Panc1 (cell line): ENCODE measurements around the gene PAPSS1.

Experiments
- POLR2AphosphoS5 ChIP-seq: IDR thresholded peaks from 2 replicates; pipeline ENCODE4 v1.6.1; 2012; ENCODE audit warnings: mild to moderate bottlenecking, low read depth, low read length, moderate library complexity
- REST ChIP-seq, 2 experiments: IDR thresholded peaks; 2 replicates each; pipeline ENCODE4 v1.6.1; 2011 to 2012; ENCODE audit warnings: low read depth in 2 of 2, control low read depth in 1 of 2, low read length in 1 of 2, mild to moderate bottlenecking in 1 of 2, moderate library complexity in 1 of 2; ENCODE audit not compliant: insufficient read depth in 1 of 2
- SIN3A ChIP-seq: IDR thresholded peaks from 2 replicates; pipeline ENCODE4 v1.6.1; 2012; ENCODE audit warnings: low read depth, mild to moderate bottlenecking, low read length, moderate library complexity, borderline replicate concordance; ENCODE audit not compliant: insufficient read depth
- TCF7L2 ChIP-seq: IDR thresholded peaks from 2 replicates; pipeline ENCODE4 v1.6.1; 2011; ENCODE audit warnings: mild to moderate bottlenecking, low read depth, low read length, inconsistent platforms
- TF ChIP-seq, protein P1 (sequence below): fragments of 450-650 bp; IDR thresholded peaks from 2 replicates; pipeline ENCODE4 v1.5.1; 2017; ENCODE audit warnings: mild to moderate bottlenecking

DNA sequence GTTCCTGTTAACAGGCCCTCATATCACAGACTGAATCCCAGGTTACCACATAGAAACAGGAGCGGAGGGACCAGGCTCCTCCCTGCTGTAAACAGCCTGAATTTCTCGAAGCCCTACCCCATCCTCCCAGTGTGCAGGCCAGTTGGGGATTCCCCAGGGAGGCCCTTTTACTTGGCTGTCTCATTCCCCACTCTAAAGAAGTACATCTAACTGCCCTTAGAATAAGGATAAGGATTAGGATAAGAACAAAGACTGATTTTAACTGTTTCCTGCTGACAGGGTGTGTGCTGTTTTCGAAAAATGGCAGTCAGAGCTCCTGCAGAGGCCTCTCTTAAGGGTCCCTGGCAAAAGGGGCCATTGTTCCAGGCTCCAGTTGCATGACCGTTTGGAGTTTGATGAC lies 133.7 kb downstream of the PAPSS1 start:
- TF ChIP-seq, protein P1, sequence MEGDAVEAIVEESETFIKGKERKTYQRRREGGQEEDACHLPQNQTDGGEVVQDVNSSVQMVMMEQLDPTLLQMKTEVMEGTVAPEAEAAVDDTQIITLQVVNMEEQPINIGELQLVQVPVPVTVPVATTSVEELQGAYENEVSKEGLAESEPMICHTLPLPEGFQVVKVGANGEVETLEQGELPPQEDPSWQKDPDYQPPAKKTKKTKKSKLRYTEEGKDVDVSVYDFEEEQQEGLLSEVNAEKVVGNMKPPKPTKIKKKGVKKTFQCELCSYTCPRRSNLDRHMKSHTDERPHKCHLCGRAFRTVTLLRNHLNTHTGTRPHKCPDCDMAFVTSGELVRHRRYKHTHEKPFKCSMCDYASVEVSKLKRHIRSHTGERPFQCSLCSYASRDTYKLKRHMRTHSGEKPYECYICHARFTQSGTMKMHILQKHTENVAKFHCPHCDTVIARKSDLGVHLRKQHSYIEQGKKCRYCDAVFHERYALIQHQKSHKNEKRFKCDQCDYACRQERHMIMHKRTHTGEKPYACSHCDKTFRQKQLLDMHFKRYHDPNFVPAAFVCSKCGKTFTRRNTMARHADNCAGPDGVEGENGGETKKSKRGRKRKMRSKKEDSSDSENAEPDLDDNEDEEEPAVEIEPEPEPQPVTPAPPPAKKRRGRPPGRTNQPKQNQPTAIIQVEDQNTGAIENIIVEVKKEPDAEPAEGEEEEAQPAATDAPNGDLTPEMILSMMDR = no peak
- no peak for TF ChIP-seq POLR2AphosphoS5
- no peak for TF ChIP-seq REST (IDR thresholded peaks at IDR 0.05; ENCODE audit: insufficient read depth in 1 of 2, low read depth in 2 of 2, low read length in 1 of 2)
- TF ChIP-seq SIN3A = no peak
- TF ChIP-seq TCF7L2 = no peak
